Measurements from ENCODE around the gene ABR.

DNA sequence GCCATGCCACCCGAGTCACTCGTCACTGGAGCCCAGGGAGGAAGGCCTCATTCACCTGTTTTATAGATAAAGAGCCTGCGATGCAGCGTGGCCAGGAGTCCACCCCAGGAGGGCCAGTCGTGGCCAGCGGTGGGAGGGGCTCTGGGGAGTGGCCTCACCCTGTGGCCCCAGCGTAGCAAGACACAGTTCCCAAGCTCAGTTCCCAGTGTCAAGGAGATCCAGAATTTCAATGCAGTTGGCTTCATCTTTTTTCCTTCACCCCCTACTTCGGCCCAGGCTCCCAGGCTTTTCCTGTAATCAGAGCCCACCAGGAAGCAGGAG is 84.0 kb downstream of the ABR start:
- TF ChIP-seq, protein P1, sequence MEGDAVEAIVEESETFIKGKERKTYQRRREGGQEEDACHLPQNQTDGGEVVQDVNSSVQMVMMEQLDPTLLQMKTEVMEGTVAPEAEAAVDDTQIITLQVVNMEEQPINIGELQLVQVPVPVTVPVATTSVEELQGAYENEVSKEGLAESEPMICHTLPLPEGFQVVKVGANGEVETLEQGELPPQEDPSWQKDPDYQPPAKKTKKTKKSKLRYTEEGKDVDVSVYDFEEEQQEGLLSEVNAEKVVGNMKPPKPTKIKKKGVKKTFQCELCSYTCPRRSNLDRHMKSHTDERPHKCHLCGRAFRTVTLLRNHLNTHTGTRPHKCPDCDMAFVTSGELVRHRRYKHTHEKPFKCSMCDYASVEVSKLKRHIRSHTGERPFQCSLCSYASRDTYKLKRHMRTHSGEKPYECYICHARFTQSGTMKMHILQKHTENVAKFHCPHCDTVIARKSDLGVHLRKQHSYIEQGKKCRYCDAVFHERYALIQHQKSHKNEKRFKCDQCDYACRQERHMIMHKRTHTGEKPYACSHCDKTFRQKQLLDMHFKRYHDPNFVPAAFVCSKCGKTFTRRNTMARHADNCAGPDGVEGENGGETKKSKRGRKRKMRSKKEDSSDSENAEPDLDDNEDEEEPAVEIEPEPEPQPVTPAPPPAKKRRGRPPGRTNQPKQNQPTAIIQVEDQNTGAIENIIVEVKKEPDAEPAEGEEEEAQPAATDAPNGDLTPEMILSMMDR (conservative IDR thresholded peaks at IDR 0.05), result no peak
- TF ChIP-seq ZFX (IDR thresholded peaks at IDR 0.05), result no peak

Measured in C4-2B (cell line).